ENCODE measurements around the gene DUS2. TPM values are rescaled to one million over a fixed set of nuclear protein-coding genes. Genes with fewer than 3 reads are reported as not detected.

Gene DUS2
- total and polyA plus RNA-seq, 2 of the 8 experiments (the other 6 are each of a cell fraction or from before 2014, with no cell fraction given) = 17.2 to 27.0 TPM

DNA sequence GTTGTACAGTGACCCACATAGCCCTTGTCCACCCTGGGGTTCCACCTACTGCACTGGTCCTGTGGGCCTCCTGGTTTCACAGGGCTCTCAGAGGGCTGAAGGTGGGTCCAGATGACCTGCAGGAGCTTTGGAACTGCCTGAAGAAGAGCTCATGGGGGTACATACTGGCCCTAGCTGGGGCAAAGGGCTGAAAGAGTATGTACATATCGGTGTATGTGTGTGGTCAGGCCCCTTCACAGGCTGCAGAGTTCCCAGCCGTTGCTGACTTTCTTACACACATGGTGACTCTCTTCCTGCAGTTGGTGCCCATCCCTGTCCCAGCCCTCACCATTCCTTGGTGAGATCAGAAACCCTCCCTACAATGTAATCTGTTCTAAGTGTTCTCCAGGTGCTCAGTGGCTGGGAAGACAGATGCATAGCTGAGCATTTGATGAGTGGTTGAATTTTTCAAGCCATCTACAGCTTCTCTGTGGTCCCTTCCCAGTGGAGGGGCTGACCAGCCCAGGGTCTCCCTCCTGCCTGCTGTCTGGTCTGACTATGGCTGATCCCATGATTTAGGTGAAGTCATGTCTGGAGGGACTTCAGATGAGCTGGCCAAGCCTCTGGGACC is 59.6 kb downstream of the DUS2 start (continued):
- TF ChIP-seq CBX5 (IDR thresholded peaks at IDR 0.05; ENCODE audit: low read depth, low read length) = no peak
- TF ChIP-seq, protein P1, sequence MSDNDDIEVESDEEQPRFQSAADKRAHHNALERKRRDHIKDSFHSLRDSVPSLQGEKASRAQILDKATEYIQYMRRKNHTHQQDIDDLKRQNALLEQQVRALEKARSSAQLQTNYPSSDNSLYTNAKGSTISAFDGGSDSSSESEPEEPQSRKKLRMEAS (IDR thresholded peaks at IDR 0.05) = no peak

Measured in H1 (cell line).